NCI-H69 (cell line): ENCODE measurements around the gene ECT2.
A peak's percentile ranks its signal among the peaks of the same experiment; 100 is the strongest.
"Not testable (repeated sequence)": the region's sequence is repeated elsewhere in the genome, so short reads cannot be mapped to it uniquely, and the experiment has no call there.

Source experiments
- DNase-seq: peaks from one replicate; lab custom pipeline; 2025; lab: John Stamatoyannopoulos, UW

ECT2 gene

GRCh38 chr3:172859041-172859440, 108.5 kb downstream of the ECT2 start:
- no peak for DNase-seq

- DNase-seq: not testable (repeated sequence)
Observed at GRCh38 chr3:172866726-172867350, 116.3 kb downstream of the ECT2 start.

GRCh38 chr3:172868582-172869200, 118.2 kb downstream of the ECT2 start:
- DNase-seq: peak; percentile 100

- peak; percentile 89 for DNase-seq
Observed at GRCh38 chr3:172869368-172869771, 118.8 kb downstream of the ECT2 start.

GRCh38 chr3:172869784-172870518, 119.4 kb downstream of the ECT2 start:
- DNase-seq: peak; percentile 62
